AG04449 (cell line): ENCODE results near the gene PRG2.

ENCODE experiments used
- CTCF ChIA-PET: fragments of 350-600 bp; formaldehyde crosslinking; extraction: SDS; loops from one replicate; lab custom pipeline; 2021; ENCODE audit warnings: antibody characterized with exemption; lab: Yijun Ruan, JAX
- POLR2A ChIA-PET: fragments of 400-600, 350-600 bp; formaldehyde crosslinking; extraction: SDS; loops from one replicate; lab custom pipeline; 2020; ENCODE audit warnings: antibody characterized with exemption, inconsistent platforms; lab: Yijun Ruan, JAX
- DNase-seq: peaks from one replicate; pipeline ENCODE4 v3.0.0-alpha.2; 2010; ENCODE audit warnings: low read depth, low spot score
- H3K4me3 ChIP-seq: 2 replicates; pipeline ENCODE4 v1.5.1; 2011; ENCODE audit warnings: low read depth, mild to moderate bottlenecking, control low read depth, low read length
- TF ChIP-seq, protein P1 (sequence below): IDR thresholded peaks from one replicate; pipeline ENCODE4 v1.5.1; 2011; ENCODE audit warnings: mild to moderate bottlenecking, moderate library complexity, low read length, control low read depth, inconsistent platforms; ENCODE audit not compliant: insufficient read depth; ENCODE audit errors: missing control alignments

Gene PRG2

DNA sequence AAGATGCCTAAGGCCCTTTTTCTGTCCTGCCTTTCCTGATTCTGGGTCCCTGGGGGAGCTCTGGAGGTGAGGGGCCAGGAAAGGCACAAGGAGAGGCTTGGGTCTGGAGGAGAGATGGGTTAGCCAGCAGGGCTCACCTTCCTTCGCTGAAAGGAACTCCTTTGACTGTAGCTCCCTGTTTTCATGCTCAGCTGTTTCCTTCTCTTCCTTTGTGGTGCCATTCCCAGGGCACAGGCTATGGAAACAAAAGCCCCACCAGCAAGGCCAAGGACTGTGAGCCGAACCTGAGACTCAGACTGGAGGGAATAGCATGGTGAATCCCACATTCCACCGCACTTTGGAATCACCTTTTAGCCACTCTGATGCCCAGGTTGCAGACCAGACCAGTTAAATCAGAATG lies 26.0 kb upstream of the PRG2 start:
- TF ChIP-seq, protein P1, sequence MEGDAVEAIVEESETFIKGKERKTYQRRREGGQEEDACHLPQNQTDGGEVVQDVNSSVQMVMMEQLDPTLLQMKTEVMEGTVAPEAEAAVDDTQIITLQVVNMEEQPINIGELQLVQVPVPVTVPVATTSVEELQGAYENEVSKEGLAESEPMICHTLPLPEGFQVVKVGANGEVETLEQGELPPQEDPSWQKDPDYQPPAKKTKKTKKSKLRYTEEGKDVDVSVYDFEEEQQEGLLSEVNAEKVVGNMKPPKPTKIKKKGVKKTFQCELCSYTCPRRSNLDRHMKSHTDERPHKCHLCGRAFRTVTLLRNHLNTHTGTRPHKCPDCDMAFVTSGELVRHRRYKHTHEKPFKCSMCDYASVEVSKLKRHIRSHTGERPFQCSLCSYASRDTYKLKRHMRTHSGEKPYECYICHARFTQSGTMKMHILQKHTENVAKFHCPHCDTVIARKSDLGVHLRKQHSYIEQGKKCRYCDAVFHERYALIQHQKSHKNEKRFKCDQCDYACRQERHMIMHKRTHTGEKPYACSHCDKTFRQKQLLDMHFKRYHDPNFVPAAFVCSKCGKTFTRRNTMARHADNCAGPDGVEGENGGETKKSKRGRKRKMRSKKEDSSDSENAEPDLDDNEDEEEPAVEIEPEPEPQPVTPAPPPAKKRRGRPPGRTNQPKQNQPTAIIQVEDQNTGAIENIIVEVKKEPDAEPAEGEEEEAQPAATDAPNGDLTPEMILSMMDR, result no peak
- ChIA-PET CTCF (interaction anchor here (1.0 to 2.7 kb wide), 5 partner anchors 40 to 112 kb away, joined by 3 to 8 read pairs (median 5); no protein-coding TSS in a partner anchor), POLR2A (no interaction called here)
- no peak overlapping the region for H3K4me3 ChIP-seq
- DNase-seq, result no peak

DNA sequence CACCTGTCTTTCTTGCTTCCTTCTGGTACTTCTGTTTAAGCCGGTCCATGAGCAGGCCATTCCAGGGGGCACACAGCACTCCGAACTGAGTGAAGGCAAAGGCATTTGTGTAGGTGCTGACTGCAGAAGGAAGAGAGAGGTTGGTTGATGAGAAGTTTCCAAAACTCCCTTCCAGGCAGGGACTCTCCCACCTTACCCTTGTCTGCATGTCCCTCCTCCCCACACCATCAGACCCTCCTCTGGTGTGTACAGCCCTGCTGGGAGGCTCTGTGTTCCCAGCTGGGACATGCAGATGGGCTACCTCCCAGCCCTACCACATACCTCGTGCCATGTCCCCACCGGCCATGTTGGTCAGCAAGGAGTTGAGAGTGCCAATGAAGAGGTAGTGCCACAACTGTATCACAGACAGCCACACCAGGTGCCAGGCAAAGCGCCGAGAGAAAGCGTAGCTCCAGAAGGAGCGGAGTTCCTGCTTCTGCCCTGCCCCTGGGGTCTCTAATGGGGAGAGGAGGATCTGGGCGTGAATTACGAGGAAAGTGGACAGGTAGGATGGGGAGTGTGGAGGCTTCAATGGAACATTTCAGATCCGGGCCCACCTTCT lies 24.3 kb upstream of the PRG2 start:
- CTCF ChIA-PET, result no interaction called here
- no peak overlapping the region for H3K4me3 ChIP-seq
- DNase-seq, result no peak
- TF ChIP-seq, protein P1, result no peak
- POLR2A ChIA-PET, result no interaction called here

DNA sequence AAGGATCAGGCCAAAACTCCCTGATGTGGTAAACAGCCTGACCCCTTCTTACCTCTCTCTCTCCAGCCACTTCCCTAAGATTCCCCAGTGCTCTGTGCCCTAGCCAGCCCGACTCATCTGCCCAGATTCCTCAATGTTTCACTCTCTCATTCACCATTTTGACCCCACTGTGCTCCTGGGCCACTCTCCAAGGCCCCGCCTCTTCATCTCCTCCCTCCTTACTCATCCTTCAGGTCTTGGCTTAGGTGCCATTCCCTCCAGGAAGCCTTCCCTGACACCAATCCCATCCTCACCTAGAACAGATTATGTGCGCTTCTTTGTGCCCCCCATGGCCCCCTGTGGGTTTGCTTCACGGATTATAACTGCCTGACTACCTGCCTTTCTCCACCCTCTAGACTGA lies 23.2 kb upstream of the PRG2 start:
- CTCF ChIA-PET, result interaction anchor here (1.2 kb wide), 1 partner anchor 44 kb away, joined by 3 read pairs; no protein-coding TSS in a partner anchor
- TF ChIP-seq, protein P1, result no peak
- DNase-seq, result no peak
- H3K4me3 ChIP-seq, result no peak overlapping the region
- POLR2A ChIA-PET, result no interaction called here

DNA sequence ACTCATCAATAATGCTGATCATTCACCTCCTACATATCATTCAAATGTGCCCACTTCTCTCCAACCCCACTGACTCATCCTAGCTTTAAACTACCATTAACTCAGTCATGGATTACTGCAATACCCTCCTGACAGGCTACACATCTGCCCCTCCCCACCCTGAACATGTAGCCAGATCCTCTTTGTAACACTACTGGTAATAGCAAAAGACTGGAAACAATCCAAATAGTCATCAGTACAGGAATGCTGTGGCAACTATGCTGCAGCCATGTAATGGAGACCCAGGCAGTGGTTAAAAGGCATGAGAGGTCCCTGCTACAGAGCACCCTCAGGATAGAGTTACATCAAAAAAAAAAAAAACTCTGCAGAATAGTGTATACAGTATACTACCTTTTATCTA lies 19.8 kb upstream of the PRG2 start:
- TF ChIP-seq, protein P1, result no peak
- POLR2A ChIA-PET, result no interaction called here
- no peak overlapping the region for H3K4me3 ChIP-seq
- CTCF ChIA-PET, result interaction anchor here (1.6 kb wide), 1 partner anchor 47 kb away, joined by 3 read pairs; no protein-coding TSS in a partner anchor
- peak; percentile 79 for DNase-seq

DNA sequence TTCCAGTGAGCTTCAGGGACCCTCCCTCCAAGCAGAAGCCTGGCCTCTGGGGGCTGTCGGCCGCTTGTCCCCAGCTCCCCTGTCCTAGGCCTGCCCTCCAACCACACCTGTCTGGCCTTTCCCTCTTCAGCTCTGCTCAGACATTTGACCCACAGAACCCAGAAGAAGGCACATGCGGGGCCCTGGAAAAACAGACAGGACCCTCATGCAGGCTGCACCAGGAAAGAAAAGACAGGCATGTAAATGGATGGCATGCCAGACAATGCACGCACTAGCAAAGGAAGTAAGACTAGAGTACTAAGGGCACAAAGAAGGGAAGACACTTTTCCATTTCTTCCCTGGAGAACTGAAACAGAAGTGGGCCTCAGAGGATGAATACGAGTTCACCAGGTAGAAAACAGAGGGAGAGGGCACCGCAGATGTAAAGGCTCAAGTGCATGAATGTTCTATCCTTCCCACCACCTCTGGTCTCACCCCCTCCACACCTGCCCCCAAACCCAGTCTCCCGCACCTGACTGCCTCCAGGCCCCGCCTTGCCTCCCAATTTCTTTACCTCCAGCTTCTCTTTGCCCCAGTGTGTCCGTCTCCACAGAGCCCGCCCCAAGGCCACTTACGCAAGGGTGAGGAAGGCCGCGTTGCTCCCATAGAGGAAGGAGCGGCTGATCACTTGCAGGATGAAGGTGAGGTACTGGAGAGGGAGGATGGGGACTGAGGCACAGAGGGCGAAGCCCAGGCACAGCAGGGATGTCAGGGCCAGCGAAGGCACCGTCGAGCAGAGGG lies 19.1 kb upstream of the PRG2 start:
- POLR2A ChIA-PET, result no interaction called here
- DNase-seq, result no peak
- H3K4me3 ChIP-seq, result no peak overlapping the region
- TF ChIP-seq, protein P1, result no peak
- CTCF ChIA-PET, result interaction anchor here (1.6 kb wide), 1 partner anchor 48 kb away, joined by 3 read pairs; no protein-coding TSS in a partner anchor

DNA sequence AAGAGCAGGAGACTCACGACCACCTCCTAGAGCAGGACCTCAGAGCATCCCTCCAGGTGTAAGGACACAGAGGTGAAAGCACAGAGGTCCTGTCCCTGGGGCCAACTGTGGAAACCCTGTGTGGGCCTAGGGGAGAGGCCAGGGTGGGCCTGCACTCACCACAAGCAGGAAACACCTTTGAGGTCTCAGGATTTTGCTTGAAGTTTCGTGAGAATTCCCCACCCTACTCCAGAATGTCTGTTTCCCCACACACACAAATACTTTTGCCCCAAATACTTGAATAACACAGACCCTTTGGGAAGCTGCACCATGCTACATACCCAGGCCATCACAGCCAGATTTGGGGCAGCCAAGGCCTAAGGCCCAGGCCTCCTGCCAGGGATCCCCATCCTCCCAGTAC lies 18.3 kb upstream of the PRG2 start:
- CTCF ChIA-PET, result interaction anchor here (0.9 to 1.6 kb wide), 2 partner anchors 12 to 49 kb away, joined by 3 read pairs; no protein-coding TSS in a partner anchor
- POLR2A ChIA-PET, result no interaction called here

More for the DNA sequence above, 18.3 kb upstream of the PRG2 start:
- DNase-seq, result no peak
- TF ChIP-seq, protein P1, result no peak
- H3K4me3 ChIP-seq, result no peak overlapping the region
